H9 (cell line): ENCODE results near the gene STXBP1. TPM values are rescaled to one million over a fixed set of nuclear protein-coding genes. Genes with fewer than 3 reads are reported as not detected.

Experiments used
- DNase-seq: peaks from one replicate; pipeline ENCODE4 v3.0.0-alpha.2; 2017
- H2AFZ ChIP-seq: one replicate; pipeline ENCODE4 v1.6.1; 2013; ENCODE audit warnings: mild to moderate bottlenecking, low read length, control low read depth, moderate library complexity
- H2AK5ac ChIP-seq: 2 replicates; pipeline ENCODE4 v1.6.1; 2013; ENCODE audit warnings: low read length, control low read depth, mixed read lengths; ENCODE audit not compliant: insufficient read length
- H2BK120ac ChIP-seq: one replicate; pipeline ENCODE4 v1.6.1; 2013; ENCODE audit warnings: low read depth, mild to moderate bottlenecking, low read length, control low read depth, inconsistent platforms; ENCODE audit not compliant: poor library complexity, severe bottlenecking
- H2BK12ac ChIP-seq: 2 replicates; pipeline ENCODE4 v1.6.1; 2013; ENCODE audit warnings: low read length, control low read depth, mixed read lengths, low read depth; ENCODE audit not compliant: insufficient read length
- H2BK15ac ChIP-seq: 2 replicates; pipeline ENCODE4 v1.6.1; 2013; ENCODE audit warnings: low read depth, low read length, control low read depth
- H2BK20ac ChIP-seq: one replicate; pipeline ENCODE4 v1.6.1; 2013; ENCODE audit warnings: low read depth, mild to moderate bottlenecking, low read length, control low read depth, inconsistent platforms; ENCODE audit not compliant: poor library complexity, severe bottlenecking
- H2BK5ac ChIP-seq: 2 replicates; pipeline ENCODE4 v1.6.1; 2013; ENCODE audit warnings: low read length, control low read depth, mixed read lengths; ENCODE audit not compliant: insufficient read length
- H3K14ac ChIP-seq: 2 replicates; pipeline ENCODE4 v1.6.1; 2013; ENCODE audit warnings: low read length, control low read depth; ENCODE audit not compliant: insufficient read depth
- H3K18ac ChIP-seq: 2 replicates; pipeline ENCODE4 v1.6.1; 2013; ENCODE audit warnings: low read depth, mild to moderate bottlenecking, mixed read lengths, low read length, control low read depth; ENCODE audit not compliant: insufficient read length
- H3K23ac ChIP-seq: 2 replicates; pipeline ENCODE4 v1.6.1; 2013; ENCODE audit warnings: low read length, control low read depth, mixed read lengths, low read depth; ENCODE audit not compliant: insufficient read length
- H3K23me2 ChIP-seq: 2 replicates; pipeline ENCODE4 v1.6.1; 2013; ENCODE audit warnings: low read depth, mild to moderate bottlenecking, mixed read lengths, low read length, control low read depth; ENCODE audit not compliant: insufficient read length, poor library complexity, severe bottlenecking
- H3K27ac ChIP-seq: 2 replicates; pipeline ENCODE4 v1.5.1; 2013; ENCODE audit warnings: low read length, control low read depth, mixed read lengths, low read depth; ENCODE audit not compliant: insufficient read length
- H3K27me3 ChIP-seq: 2 replicates; pipeline ENCODE4 v1.6.1; 2013; ENCODE audit warnings: low read length, control low read depth, inconsistent platforms; ENCODE audit not compliant: insufficient read depth
- H3K4ac ChIP-seq: 2 replicates; pipeline ENCODE4 v1.6.1; 2013; ENCODE audit warnings: low read depth, mild to moderate bottlenecking, control low read depth, inconsistent platforms, low read length, moderate library complexity
- H3K4me1 ChIP-seq: 2 replicates; pipeline ENCODE4 v1.6.1; 2013; ENCODE audit warnings: low read length, control low read depth, inconsistent platforms; ENCODE audit not compliant: insufficient read depth
- H3K4me2 ChIP-seq: 2 replicates; pipeline ENCODE4 v1.6.1; 2013; ENCODE audit warnings: low read length, control low read depth, mixed read lengths; ENCODE audit not compliant: insufficient read length, insufficient read depth
- H3K56ac ChIP-seq: 2 replicates; pipeline ENCODE4 v1.6.1; 2013; ENCODE audit warnings: low read depth, mild to moderate bottlenecking, mixed read lengths, low read length, control low read depth; ENCODE audit not compliant: insufficient read length
- H3K79me1 ChIP-seq: 2 replicates; pipeline ENCODE4 v1.6.1; 2013; ENCODE audit warnings: low read depth, mild to moderate bottlenecking, moderate library complexity, low read length, control low read depth, inconsistent platforms; ENCODE audit not compliant: insufficient read depth, poor library complexity, severe bottlenecking
- H3K79me2 ChIP-seq: 2 replicates; pipeline ENCODE4 v1.6.1; 2013; ENCODE audit warnings: low read length, control low read depth, inconsistent platforms; ENCODE audit not compliant: insufficient read depth
- H3K9ac ChIP-seq: 2 replicates; pipeline ENCODE4 v1.6.1; 2013; ENCODE audit warnings: low read length, control low read depth, mixed read lengths; ENCODE audit not compliant: insufficient read length; ENCODE audit errors: extremely low read depth
- H3K9me3 ChIP-seq: one replicate; pipeline ENCODE4 v1.6.1; 2013; ENCODE audit warnings: low read depth, low read length, inconsistent platforms; ENCODE audit not compliant: control insufficient read depth
- H3T11ph ChIP-seq: one replicate; pipeline ENCODE4 v1.6.1; 2013; ENCODE audit warnings: mild to moderate bottlenecking, low read length, control low read depth, inconsistent platforms
- H4K20me1 ChIP-seq: one replicate; pipeline ENCODE4 v1.6.1; 2013; ENCODE audit not compliant: control insufficient read depth, insufficient read length, insufficient read depth
- H4K5ac ChIP-seq: 2 replicates; pipeline ENCODE4 v1.6.1; 2013; ENCODE audit warnings: low read depth, mild to moderate bottlenecking, mixed read lengths, low read length, control low read depth; ENCODE audit not compliant: insufficient read length
- H4K8ac ChIP-seq: replicated peaks from 2 replicates; pipeline ENCODE4 v1.6.1; 2013; ENCODE audit warnings: low read length, control low read depth, mixed read lengths, low read depth; ENCODE audit not compliant: insufficient read length
- H4K91ac ChIP-seq: 2 replicates; pipeline ENCODE4 v1.6.1; 2013; ENCODE audit warnings: low read depth, mild to moderate bottlenecking, moderate library complexity, mixed read lengths, low read length, control low read depth; ENCODE audit not compliant: insufficient read length
- H3K27ac Mint-ChIP-seq, 3 experiments: 2 replicates in 2 of 3; 3 replicates in 1 of 3; pipeline ENCODE4 v1.8.0; 2020 to 2021; ENCODE audit warnings: mixed read lengths in 3 of 3, mild to moderate bottlenecking in 1 of 3, moderate library complexity in 1 of 3
- H3K27me3 Mint-ChIP-seq: 2 replicates; pipeline ENCODE4 v1.8.0; 2021; ENCODE audit warnings: low read depth, mild to moderate bottlenecking, moderate library complexity, mixed read lengths
- H3K36me3 Mint-ChIP-seq, 3 experiments: 2 replicates in 2 of 3; 3 replicates in 1 of 3; pipeline ENCODE4 v1.8.0; 2020 to 2021; ENCODE audit warnings: low read depth in 3 of 3, mixed read lengths in 3 of 3; ENCODE audit not compliant: insufficient read depth in 1 of 3
- H3K4me1 Mint-ChIP-seq, 2 experiments: 2 replicates each; pipeline ENCODE4 v1.8.0; 2020; ENCODE audit warnings: mixed read lengths in 2 of 2
- H3K4me3 Mint-ChIP-seq, 2 experiments: 2 replicates in 1 of 2; 3 replicates in 1 of 2; pipeline ENCODE4 v1.8.0; 2020 to 2021; ENCODE audit warnings: mild to moderate bottlenecking in 2 of 2, mixed read lengths in 2 of 2, moderate library complexity in 1 of 2
- H3K9me3 Mint-ChIP-seq, 2 experiments: 2 replicates in 1 of 2; 3 replicates in 1 of 2; pipeline ENCODE4 v1.8.0; 2020; ENCODE audit warnings: mild to moderate bottlenecking in 2 of 2, mixed read lengths in 2 of 2, moderate library complexity in 1 of 2
- CTCF ChIP-seq: fragments of 200-600 bp; sonication (generic); conservative IDR thresholded peaks from 3 replicates; pipeline ENCODE4 v1.8.0; 2021; ENCODE audit warnings: antibody characterized with exemption, mild to moderate bottlenecking
- WGBS: extraction: QIAGEN DNeasy Blood & Tissue Kit; methylation state at CpG from one replicate; pipeline ENCODE4 v1.1.7; 2013; ENCODE audit warnings: missing lambda C conversion rate, low lambda C conversion rate, mixed read lengths; ENCODE audit not compliant: insufficient read length; ENCODE audit errors: extremely low coverage; 5-methylcytosine and 5-hydroxymethylcytosine counted together
- total RNA-seq: library from RNA; stranded (reverse); gene quantifications from 2 replicates; pipeline ENCODE4 v1.2.1, GENCODE V29; 2021

The STXBP1 gene
- total RNA-seq, 1 experiment from 2014 or later = 22.3 TPM

DNA sequence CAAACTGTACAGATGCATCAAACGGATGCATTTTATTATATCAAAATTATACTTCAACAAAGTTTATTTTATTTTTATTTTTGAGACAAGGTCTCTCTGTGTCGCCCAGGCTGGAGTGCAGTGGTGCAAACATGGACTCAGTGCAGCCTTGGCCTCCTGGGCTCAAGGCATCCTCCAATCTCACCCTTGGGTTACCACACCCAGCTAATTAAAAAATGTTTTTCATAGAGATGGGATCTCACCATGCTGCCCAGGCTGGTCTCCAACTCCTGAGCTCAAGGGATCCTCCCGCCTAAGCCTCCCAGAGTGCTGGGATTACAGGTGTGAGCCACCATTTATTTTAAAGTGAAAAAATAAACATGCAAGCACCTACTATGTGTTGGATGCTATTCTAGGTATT, 40.1 kb upstream of the STXBP1 start:
- H3K9me3 ChIP-seq = no peaks in the 10 kb centered on the region
- H3K18ac ChIP-seq = no peak overlapping the region
- Mint-ChIP-seq H3K36me3 (no peaks in the 10 kb centered on the region; a peak in 1 of 7 replicates), H3K27me3 (peaks cover 13% of the 10 kb centered on the region), H3K27ac (no peak overlapping the region), H3K4me3 (no peak overlapping the region), H3K4me1 (peaks cover 19 to 35% of the 10 kb centered on the region in 2 experiments), H3K9me3 (no peaks in the 10 kb centered on the region)
- H2AFZ ChIP-seq = no peak overlapping the region
- no peak overlapping the region for H3K9ac ChIP-seq
- peaks cover 17% of the 10 kb centered on the region for H3K23me2 ChIP-seq
- no peak overlapping the region for H3K56ac ChIP-seq
- H2BK15ac ChIP-seq = no peak overlapping the region
- H3K27ac ChIP-seq = no peak overlapping the region
- peaks cover 4% of the 10 kb centered on the region; the same call in 1 of the 2 replicates for H3K4me1 ChIP-seq
- WGBS = no CpG with 5 or more reads among the region's 3 CpGs
- H3K4ac ChIP-seq = no peak overlapping the region
- H4K5ac ChIP-seq = no peak overlapping the region
- no peaks in the 10 kb centered on the region for H3K79me2 ChIP-seq
- H4K91ac ChIP-seq = no peak overlapping the region
- no peak overlapping the region for H4K8ac ChIP-seq
- no peaks in the 10 kb centered on the region for H3K27me3 ChIP-seq
- H3K4me2 ChIP-seq = no peak overlapping the region
- H3K14ac ChIP-seq = no peak overlapping the region
- TF ChIP-seq CTCF = no peak
- DNase-seq = no peak
- no peak overlapping the region for H2AK5ac ChIP-seq
- no peak overlapping the region for H3T11ph ChIP-seq
- no peak overlapping the region for H2BK20ac ChIP-seq
- H3K79me1 ChIP-seq = no peaks in the 10 kb centered on the region
- H3K23ac ChIP-seq = no peak overlapping the region
- no peak overlapping the region for H2BK5ac ChIP-seq
- H2BK120ac ChIP-seq = no peak overlapping the region
- no peaks in the 10 kb centered on the region for H4K20me1 ChIP-seq
- H2BK12ac ChIP-seq = no peak overlapping the region
